Lower leg skin (tissue), 3 donors: ENCODE measurements around the gene INTS14.

ENCODE experiments used
- POLR2A ChIP-seq, 2 donors: fragments of 450-650 bp; IDR thresholded peaks; one replicate each; pipeline ENCODE4 v1.6.1; 2016 to 2017; ENCODE audit warnings: antibody characterized with exemption in 2 of 2, mild to moderate bottlenecking in 1 of 2, moderate library complexity in 1 of 2
- TF ChIP-seq, protein P1 (sequence below), 3 donors: fragments of 450-650 bp; IDR thresholded peaks; one replicate each; pipeline ENCODE4 v1.5.1; 2016; ENCODE audit warnings: antibody characterized with exemption in 3 of 3, mild to moderate bottlenecking in 3 of 3, moderate library complexity in 2 of 3

DNA sequence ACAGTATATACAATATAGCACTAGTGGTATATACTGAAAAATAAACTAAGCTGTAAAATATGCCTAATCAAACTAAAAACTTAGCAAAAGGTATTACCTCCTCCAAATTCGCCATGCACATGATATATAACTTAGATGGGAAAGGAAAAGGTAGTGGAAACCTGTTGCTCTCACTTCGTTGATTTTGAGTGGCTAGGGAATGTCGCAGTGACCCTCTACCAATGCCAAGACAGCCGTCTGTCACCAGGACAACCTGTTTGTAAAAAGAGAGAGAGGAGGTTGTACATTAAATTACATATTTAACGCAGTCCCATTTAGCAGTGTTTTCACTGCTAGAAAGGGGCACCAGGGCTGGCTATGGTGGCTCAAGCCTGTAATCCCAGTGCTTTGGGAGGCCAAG, 11.3 kb downstream of the INTS14 start:
- TF ChIP-seq, protein P1, sequence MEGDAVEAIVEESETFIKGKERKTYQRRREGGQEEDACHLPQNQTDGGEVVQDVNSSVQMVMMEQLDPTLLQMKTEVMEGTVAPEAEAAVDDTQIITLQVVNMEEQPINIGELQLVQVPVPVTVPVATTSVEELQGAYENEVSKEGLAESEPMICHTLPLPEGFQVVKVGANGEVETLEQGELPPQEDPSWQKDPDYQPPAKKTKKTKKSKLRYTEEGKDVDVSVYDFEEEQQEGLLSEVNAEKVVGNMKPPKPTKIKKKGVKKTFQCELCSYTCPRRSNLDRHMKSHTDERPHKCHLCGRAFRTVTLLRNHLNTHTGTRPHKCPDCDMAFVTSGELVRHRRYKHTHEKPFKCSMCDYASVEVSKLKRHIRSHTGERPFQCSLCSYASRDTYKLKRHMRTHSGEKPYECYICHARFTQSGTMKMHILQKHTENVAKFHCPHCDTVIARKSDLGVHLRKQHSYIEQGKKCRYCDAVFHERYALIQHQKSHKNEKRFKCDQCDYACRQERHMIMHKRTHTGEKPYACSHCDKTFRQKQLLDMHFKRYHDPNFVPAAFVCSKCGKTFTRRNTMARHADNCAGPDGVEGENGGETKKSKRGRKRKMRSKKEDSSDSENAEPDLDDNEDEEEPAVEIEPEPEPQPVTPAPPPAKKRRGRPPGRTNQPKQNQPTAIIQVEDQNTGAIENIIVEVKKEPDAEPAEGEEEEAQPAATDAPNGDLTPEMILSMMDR (IDR thresholded peaks at IDR 0.05) = no peak
- TF ChIP-seq POLR2A (IDR thresholded peaks at IDR 0.05) = no peak
